HG02798 (cell line): Measurements from ENCODE around the gene SLCO1C1.
"Not testable (repeated sequence)": the region's sequence is repeated elsewhere in the genome, so short reads cannot be mapped to it uniquely, and the experiment has no call there.

Experiments
- ATAC-seq: cut with Tn5 transposase; IDR thresholded peaks from one replicate; pipeline ENCODE4 v1.9.1; 2021; ENCODE audit warnings: mild to moderate bottlenecking; ENCODE audit not compliant: unreplicated experiment, poor library complexity

SLCO1C1 gene

DNA sequence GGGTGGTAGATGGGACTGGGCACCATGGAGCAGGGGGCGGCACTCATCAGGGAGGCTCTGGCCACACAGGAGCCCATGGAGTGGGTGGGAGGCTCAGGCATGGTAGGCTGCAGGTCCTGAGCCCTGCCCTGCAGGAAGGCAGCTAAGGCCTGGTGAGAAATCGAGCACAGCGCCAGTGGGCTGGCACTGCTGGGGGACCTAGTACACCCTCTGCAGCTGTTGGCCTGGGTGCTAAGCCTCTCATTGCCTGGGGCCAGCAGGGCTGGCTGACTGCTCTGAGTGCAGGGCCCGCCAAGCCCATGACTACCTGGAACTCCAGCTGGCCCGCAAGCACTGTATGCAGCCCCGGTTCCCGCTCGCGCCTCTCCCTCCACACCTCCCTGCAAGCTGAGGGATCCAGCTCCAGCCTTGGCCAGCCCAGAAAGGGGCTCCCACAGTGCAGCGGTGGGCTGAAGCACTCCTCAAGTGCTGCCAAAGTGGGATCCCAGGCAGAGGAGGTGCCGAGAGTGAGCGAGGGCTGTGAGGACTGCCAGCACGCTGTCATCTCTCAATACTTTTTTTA is 88.7 kb downstream of the SLCO1C1 start:
- ATAC-seq, result not testable (repeated sequence)

DNA sequence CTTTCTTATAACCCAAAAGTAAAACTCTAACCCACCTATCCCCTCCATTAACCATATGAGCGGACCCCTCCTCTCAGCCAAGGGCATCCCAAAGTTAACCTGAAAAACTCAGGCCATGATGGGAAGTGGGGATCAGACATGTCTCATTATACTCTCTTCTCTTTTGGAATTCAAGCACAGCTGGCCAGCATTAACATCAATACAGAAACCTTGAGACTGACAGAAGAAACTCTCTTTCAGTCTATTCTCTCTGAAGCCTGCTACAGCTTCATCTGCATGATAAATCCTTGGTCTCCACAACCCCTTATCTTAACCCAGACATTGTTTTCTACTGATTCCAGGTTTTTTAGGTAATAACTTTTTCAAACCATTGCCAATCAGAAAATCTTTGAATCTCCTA is 97.8 kb downstream of the SLCO1C1 start:
- ATAC-seq, result no peak

DNA sequence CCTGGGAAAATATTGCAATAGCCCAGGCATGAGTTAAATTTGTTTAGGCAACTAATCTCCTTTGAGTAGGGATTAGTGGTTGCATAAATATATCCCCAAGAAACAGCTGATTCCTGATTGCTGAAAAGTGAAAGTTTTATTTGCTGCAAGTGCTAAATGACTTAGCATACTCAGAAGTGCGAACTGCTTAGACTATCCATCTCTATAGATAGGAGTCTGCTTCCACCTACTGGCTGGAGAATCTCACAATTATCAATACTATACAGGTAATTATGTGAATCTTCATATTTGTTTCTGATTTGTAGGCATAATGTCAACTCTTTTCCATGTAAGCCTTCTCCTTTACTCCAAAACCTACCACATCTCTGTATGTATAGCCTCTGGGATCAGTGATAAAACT is 103.4 kb downstream of the SLCO1C1 start:
- ATAC-seq, result no peak

DNA sequence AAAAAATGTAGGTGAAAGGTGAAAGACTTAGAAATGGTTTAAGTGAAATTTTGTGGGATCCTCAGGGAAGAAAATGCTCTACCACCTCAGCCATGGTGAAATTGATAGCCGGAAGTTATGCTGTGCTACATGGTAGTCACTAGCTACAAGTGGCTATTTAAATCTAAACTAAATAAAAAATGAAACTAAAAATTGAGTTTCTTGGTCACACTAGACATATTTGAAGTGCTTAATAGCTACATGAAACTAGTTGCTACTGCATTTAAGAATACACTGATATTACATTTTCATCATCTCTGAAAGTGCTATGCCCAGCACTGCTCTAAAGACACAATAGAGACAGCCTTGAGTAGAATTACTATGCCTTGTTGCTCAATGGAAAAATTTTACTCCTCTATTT is 105.0 kb downstream of the SLCO1C1 start:
- ATAC-seq, result no peak

DNA sequence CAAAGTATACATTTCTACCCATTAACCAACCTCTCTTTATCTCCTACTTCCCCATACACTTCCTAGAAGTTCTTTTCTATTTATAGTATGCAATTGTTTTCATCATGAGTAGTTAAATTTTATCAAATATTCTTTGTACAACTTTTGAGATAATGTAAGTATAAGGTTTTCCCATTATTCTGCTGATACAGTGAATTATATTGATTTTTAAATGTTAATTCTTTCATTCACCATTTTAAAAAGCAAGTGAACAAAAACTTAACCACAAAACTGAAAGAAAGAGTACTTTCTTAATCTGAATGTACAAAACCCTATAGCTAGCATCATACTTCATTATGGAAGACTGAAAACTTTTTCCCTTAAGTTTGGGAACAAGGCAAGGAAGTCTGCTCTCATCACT is 105.9 kb downstream of the SLCO1C1 start:
- no peak for ATAC-seq
